ENCODE results near the gene SULF2. TPM values are rescaled to one million over a fixed set of nuclear protein-coding genes. Genes with fewer than 3 reads are reported as not detected.
A peak's percentile ranks its signal among the peaks of the same experiment; 100 is the strongest.

Gene SULF2
- not detected in 2 replicates for total RNA-seq (2011; cell fraction: chromatin; rRNA removed; ENCODE audit: low replicate concordance)
- not detected in 2 replicates for total RNA-seq (2011; cell fraction: nucleolus; rRNA removed)
- not detected in 2 replicates for total RNA-seq (2011; cell fraction: nucleoplasm; rRNA removed)
- total RNA-seq (2014; rRNA removed) (not detected in 2 replicates), total RNA-seq (2014; rRNA removed; fragmentation: Illumina TruSeq; extraction: Trizol) (not detected in 2 replicates), total RNA-seq (2015; rRNA removed; fragmentation: Illumina TruSeq; extraction: Trizol) (not detected in 2 replicates), total RNA-seq (2021) (0.33 and 0.76 TPM in 2 replicates), polyA plus RNA-seq (2011; rRNA removed) (not detected in 2 replicates), polyA plus RNA-seq (2014; fragmentation: Illumina TruSeq; extraction: Trizol) (not detected in 2 replicates), polyA plus RNA-seq (2014; fragmentation: Nextera tagmentation; extraction: Ambion mirVana) (not detected), polyA plus RNA-seq (2014; rRNA removed) (not detected in 2 replicates), polyA minus RNA-seq (2011; rRNA and poly(A)+ RNA removed) (0.06 TPM in 1 of 2 replicates, not detected in the other), Bru-seq, nascent RNA (percentile 16 among the genes with signal in this experiment), BruChase-seq, experiment 1, labeled RNA remaining after a 2-hour chase (percentile 14 among the genes with signal in this experiment), BruChase-seq, experiment 2, labeled RNA remaining after a 6-hour chase (percentile 17 among the genes with signal in this experiment)
- not detected in 2 replicates for polyA plus RNA-seq (2011; cell fraction: cytosol; rRNA removed)
- not detected in 2 replicates for polyA plus RNA-seq (2011; cell fraction: nucleus; rRNA removed)
- polyA plus RNA-seq (2012), result 0.06 TPM in 1 of 2 replicates, not detected in the other
- polyA minus RNA-seq (2011; cell fraction: cytosol; rRNA and poly(A)+ RNA removed), result not detected in 2 replicates
- not detected in 2 replicates for polyA minus RNA-seq (2011; cell fraction: nucleus; rRNA and poly(A)+ RNA removed)
- long read RNA-seq, experiment 1, result 0 reads
- long read RNA-seq, experiment 2, result 0 reads
- long read RNA-seq, experiment 3, partial matches to known transcripts, result 0 of 1 reads
- long read RNA-seq, experiment 3, other reads (novel, unspliced or antisense), result 1 of 1 reads

- 53% methylated on average over 7 of the region's 82 CpGs for WGBS (ENCODE audit: insufficient coverage, low coverage, missing lambda C conversion rate)
- H3K36me3 ChIP-seq (ENCODE audit: control insufficient read depth, insufficient read depth, low read length), result no peaks in the 10 kb centered on the region
- no peak within 1 kb of the TSS for H3K4me3 ChIP-seq
- H3K27me3 ChIP-seq (ENCODE audit: control insufficient read depth in 2 of 2, insufficient read depth in 2 of 2, low read length in 2 of 2), result peaks cover 21 to 54% of the 10 kb centered on the region in 2 experiments
- ChIA-PET POLR2A (no interaction called here), CTCF (ENCODE audit: low intra/inter-chr PET ratio) (interaction anchor here (1.5 kb wide), 1 partner anchor 836 kb away, joined by 11 read pairs; no protein-coding TSS in a partner anchor)
- H3K9me3 ChIP-seq (replicated peaks; ENCODE audit: control insufficient read depth, insufficient read depth, low read depth, low read length), result no peaks in the 10 kb centered on the region
- peaks cover 0 to 7% of the 10 kb centered on the region in 2 experiments; a peak in 1 of 5 replicates for H3K4me1 ChIP-seq (replicated peaks in 1 of 2; ENCODE audit: control insufficient read depth in 2 of 2, insufficient read depth in 2 of 2, low read length in 2 of 2)
- H3K79me2 ChIP-seq (ENCODE audit: control insufficient read depth, insufficient read depth, low read length), result no peaks in the 10 kb centered on the region
- ATAC-seq (no peak), FAIRE-seq (no peak), DNase-seq (ENCODE audit: extremely low read depth in 1 of 4, low spot score in 3 of 4) (no peak)
- H2AFZ ChIP-seq (ENCODE audit: low read depth, low read length), result no peak within 1 kb of the TSS
- H3K4me2 ChIP-seq (ENCODE audit: insufficient read depth, low read length), result no peak within 1 kb of the TSS
- no peak within 1 kb of the TSS for H3K27ac ChIP-seq (ENCODE audit: extremely low read depth, low read depth, low read length)
- BruUV-seq (replicated peaks), result no TSS peak
- intact Hi-C loops (cut with micrococcal nuclease), result no loop called here
- in situ Hi-C loops (cut with MboI), result no loop called here
- TF ChIP-seq, protein P1, sequence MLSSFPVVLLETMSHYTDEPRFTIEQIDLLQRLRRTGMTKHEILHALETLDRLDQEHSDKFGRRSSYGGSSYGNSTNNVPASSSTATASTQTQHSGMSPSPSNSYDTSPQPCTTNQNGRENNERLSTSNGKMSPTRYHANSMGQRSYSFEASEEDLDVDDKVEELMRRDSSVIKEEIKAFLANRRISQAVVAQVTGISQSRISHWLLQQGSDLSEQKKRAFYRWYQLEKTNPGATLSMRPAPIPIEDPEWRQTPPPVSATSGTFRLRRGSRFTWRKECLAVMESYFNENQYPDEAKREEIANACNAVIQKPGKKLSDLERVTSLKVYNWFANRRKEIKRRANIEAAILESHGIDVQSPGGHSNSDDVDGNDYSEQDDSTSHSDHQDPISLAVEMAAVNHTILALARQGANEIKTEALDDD (IDR thresholded peaks at IDR 0.05), result no peak
- no peak for TF ChIP-seq ZNF717 (CRISPR knock-in tag; IDR thresholded peaks at IDR 0.05)
- TF ChIP-seq SOX6 (IDR thresholded peaks at IDR 0.05), result no peak
- TF ChIP-seq, protein P2, sequence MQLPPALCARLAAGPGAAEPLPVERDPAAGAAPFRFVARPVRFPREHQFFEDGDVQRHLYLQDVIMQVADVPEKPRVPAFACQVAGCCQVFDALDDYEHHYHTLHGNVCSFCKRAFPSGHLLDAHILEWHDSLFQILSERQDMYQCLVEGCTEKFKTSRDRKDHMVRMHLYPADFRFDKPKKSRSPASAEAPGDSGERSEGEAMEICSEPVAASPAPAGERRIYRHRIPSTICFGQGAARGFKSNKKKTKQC (CRISPR knock-in tag; IDR thresholded peaks at IDR 0.05), result no peak
- no peak for TF ChIP-seq ZFP1 (CRISPR knock-in tag; IDR thresholded peaks at IDR 0.05)
- TF ChIP-seq ZBED1 (IDR thresholded peaks at IDR 0.05), result no peak
- TF ChIP-seq, protein P3, sequence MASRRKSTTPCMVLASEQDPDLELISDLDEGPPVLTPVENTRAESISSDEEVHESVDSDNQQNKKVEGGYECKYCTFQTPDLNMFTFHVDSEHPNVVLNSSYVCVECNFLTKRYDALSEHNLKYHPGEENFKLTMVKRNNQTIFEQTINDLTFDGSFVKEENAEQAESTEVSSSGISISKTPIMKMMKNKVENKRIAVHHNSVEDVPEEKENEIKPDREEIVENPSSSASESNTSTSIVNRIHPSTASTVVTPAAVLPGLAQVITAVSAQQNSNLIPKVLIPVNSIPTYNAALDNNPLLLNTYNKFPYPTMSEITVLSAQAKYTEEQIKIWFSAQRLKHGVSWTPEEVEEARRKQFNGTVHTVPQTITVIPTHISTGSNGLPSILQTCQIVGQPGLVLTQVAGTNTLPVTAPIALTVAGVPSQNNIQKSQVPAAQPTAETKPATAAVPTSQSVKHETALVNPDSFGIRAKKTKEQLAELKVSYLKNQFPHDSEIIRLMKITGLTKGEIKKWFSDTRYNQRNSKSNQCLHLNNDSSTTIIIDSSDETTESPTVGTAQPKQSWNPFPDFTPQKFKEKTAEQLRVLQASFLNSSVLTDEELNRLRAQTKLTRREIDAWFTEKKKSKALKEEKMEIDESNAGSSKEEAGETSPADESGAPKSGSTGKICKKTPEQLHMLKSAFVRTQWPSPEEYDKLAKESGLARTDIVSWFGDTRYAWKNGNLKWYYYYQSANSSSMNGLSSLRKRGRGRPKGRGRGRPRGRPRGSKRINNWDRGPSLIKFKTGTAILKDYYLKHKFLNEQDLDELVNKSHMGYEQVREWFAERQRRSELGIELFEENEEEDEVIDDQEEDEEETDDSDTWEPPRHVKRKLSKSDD (conservative IDR thresholded peaks at IDR 0.05; ENCODE audit: low read length), result no peak
- TF ChIP-seq ZC3H11A (IDR thresholded peaks at IDR 0.05; ENCODE audit: low read depth, low read length), result no peak
- no peak for TF ChIP-seq TAF15 (IDR thresholded peaks at IDR 0.05; ENCODE audit: low read depth, low read length)
- TF ChIP-seq FOSL1 (tag; conservative IDR thresholded peaks at IDR 0.05), result no peak
- H4K20me1 ChIP-seq (replicated peaks; ENCODE audit: control insufficient read depth, insufficient read depth, low read length), result no peaks in the 10 kb centered on the region
- no peaks in the 10 kb centered on the region for H3K9me1 ChIP-seq (ENCODE audit: control insufficient read depth, insufficient read depth, low read length)
- no peak within 1 kb of the TSS for H3K9ac ChIP-seq (ENCODE audit: insufficient read depth in 1 of 2, low read depth in 2 of 2, low read length in 2 of 2)
Measured at GRCh38 chr20:47785311-47785853, at the start of gene SULF2. SULF2 (minus strand) TSS chr20:47785481; CDS start chr20:47757363, 28,118 bp downstream.
